DMS153 treated with DMSO at 0.1 percent for 48 hours (cell line): Measurements from ENCODE around the gene CSRP1.
"Not testable (repeated sequence)": the region's sequence is repeated elsewhere in the genome, so short reads cannot be mapped to it uniquely, and the experiment has no call there.

Source experiments
- DNase-seq: peaks from one replicate; lab custom pipeline; 2025; ENCODE audit not compliant: unreplicated experiment; lab: John Stamatoyannopoulos, UW

CSRP1 gene

DNA sequence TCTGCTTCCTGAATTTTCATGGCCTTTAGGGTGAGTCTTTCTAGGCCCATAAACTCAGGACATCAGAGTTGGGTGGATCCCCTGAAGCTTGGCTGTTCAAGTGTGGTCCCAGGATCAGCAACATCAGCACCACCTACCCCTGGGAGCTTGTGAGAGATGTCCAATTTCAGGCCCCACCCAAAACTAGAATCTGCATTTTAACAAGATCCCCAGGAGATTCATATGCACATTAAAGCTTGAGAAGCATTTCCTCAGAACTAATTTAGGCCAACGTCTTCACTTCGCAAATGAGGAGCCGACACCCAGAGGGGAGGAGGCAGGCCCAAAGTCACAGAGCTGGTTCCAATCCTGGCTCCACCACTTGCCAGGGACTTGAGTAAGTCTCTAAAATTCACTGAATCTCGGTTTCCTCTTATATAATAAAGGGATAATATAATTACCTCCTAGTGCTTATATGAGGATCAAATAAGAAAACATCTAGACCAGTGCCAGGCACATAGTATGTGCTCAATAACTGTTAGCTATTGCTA is 27.7 kb downstream of the CSRP1 start:
- DNase-seq: no peak

DNA sequence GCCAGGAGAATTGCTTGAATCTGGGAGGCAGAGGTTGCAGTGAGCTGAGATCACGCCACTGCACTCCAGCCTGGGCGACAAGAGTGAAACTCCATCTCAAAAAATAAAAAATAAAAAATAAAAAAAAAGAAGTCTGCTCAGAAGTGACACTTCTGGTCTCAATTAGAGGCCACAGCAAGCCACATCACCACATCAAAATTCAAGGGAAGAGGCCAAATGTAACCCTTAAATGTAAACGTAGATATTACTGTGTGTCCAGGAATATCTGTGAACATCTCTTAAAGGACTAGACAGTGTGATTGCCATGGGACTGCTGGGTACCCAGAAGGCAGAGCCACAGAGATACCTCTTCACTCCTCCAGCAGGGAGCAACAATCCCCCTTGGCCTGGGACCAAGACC is 28.3 kb downstream of the CSRP1 start:
- not testable (repeated sequence) for DNase-seq

DNA sequence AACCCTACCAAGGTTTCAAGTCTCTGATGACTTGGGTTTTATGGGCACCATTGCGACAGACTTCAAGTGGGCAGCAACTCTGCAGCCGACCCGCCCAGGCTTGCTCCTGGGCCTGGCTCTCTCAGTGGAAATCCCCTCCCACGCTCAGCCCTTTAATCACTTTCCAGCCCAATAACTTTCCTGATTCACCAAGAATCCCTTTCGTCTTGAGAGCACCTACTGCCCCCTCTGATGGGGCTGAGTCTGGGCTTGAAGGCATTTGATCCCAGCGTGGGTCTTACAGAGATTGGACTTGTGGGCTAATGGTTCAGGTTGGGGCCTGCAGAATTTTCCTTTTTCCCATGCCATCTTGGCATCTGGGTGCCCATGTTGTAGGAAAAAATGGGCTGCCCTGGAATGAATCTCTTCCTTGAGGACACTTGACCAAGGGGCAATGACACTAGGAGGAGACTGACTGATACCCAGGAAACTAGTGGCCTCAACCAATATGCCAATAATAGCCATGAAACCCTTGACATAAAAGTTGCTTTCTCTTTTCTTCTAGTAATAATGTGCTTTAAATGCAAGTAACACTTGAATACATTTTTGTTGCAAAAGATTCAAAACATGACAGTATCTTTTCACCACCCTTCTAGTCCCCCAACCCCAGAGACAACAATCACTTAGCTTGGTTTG is 30.1 kb downstream of the CSRP1 start:
- DNase-seq: no peak

DNA sequence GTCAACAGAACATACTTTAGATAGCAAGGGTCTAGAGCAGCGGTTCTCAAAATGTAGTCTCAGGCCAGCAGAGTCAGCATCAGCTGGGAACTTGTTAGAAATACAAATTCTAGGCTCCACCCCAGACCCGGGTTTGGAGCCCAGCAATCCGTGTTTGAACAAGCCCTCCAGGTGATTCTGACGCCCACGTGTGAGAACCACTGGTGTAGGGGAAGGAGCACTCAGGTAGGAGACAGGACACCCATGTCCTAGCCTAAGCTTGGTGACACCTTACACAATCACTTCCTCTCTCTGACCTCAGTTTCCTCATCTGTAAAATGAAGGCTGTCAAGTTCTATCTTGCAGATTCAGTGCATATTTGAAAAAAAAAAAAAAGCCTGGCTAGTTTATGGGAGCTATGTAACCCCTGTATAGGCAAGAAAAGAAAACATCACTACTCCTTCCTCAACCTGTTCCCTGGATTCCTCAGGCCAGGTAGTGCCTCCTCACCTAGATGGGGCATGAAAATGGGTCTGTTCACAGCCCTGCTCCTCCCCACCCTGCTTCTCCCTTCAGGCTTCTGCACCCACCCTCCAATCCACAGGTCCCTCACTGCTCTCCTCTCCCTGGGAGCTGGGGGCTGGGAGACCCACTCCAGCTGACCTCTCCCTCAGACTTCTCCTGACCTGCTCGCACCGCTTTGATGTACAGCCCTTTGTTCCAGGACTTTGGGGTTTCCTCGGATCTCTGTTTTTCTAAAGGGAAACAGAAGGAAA is 30.8 kb downstream of the CSRP1 start:
- no peak for DNase-seq

DNA sequence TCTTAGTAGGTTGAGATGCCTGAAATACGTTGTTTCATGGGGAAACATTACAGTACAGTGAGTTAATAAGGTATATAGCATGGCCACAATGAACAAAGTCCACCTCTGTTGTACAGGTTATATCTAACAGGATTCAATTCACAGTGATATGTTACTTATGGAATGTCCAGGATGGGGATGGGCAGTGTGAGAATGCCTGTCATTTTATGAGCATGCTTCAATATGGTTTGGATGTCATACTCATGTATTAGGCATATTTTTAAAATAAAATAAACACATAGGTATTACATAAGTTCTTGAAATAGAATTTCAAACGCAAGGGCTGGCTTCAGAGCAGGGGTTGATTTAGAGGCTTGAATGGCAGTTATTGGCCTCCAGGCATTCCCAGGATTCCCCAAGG is 31.8 kb downstream of the CSRP1 start:
- no peak for DNase-seq

DNA sequence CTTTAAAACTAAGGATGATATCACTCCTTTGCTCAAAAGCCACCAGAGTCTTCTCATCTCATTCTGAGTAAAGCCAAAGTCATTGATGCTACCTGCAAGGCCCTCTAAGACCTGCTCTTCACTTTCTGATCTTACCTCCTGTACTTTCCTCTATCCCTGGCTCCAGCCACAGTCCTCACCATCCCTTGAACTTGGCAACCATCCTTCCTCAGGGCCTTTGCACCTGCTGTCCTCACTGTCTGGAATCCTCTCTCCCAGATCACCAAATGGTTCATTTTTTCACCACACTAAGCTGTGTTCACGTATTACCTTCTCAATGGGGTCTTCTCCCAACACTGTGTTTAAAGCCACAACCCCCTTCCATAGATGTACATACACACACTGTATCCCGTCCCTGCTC is 33.6 kb downstream of the CSRP1 start:
- DNase-seq: no peak

DNA sequence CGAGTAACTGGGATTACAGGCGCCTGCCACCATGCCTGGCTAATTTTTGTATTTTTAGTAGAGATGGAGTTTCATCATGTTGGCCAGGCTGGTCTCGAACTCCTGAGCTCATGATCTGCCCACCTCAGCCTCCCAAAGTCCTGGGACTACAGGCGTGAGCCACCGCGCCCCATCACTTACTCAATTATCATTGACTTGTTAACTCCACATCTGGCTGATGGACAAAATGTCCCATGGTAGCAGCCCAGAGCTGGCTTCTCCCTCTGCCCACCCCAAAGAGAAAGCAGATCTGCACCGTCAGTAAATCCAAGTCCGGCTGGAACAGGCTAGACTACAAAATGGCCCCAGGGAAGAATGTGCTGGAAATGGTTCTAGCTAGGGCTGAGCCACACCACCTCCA is 34.6 kb downstream of the CSRP1 start:
- DNase-seq: not testable (repeated sequence)

DNA sequence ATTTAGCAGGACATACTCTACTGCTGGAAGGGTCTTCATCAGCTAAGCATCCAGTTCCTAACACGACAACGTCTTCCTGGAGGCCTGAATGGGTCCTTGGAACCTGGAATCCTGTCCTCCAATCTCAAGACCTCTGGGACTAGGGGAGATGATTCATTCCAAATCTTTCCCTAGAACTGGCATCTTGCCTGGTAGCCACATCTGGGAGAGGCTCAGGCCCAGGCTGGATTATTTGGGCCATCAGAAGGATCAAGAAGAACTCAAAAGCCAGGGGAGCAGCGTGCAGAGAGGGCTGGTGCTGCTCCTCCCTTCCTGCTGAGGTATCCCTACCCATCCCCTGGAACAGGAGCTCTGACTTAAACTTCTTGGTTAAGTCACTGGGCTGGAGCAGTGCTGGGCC is 35.2 kb downstream of the CSRP1 start:
- no peak for DNase-seq

DNA sequence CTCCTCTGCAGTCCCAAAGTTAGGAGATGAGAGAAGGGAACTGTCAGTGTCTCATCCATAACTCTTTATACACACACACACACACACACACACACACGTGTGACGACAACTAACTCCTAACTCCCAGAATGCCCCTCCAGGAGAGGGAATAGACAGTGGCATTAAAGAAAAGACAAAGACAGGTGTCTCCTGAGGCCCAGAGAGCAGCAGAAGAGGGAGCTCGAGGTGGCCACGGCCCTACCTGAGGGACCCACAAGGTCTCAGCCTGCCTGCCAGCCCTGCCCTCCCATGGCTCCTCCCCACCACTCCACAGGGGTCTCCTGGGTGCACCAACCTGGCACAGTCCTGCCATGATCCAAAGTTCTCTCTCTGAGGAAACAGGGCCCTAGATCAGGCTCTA is 36.3 kb downstream of the CSRP1 start:
- no peak for DNase-seq

DNA sequence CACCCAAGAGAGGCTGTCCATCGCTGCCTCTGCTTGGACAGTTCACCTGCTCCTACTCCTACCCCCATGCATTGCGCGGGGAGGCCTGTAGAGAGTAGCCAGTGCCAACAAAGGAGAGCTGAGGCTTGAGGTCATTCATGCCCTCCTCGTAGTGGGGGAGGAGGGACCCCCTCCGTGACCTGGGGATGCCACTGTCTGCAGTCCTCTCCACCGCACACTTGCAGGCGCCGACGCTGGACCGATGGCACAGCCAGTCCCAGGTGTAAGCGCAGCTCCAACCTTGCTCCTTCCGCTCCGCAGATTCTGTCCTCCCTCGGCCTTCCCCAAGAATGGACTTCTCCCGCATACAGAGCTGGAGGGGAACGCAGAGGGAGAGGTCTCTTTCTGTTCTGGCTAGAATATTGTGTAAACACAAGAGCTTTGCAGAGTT is 37.3 kb downstream of the CSRP1 start:
- no peak for DNase-seq

DNA sequence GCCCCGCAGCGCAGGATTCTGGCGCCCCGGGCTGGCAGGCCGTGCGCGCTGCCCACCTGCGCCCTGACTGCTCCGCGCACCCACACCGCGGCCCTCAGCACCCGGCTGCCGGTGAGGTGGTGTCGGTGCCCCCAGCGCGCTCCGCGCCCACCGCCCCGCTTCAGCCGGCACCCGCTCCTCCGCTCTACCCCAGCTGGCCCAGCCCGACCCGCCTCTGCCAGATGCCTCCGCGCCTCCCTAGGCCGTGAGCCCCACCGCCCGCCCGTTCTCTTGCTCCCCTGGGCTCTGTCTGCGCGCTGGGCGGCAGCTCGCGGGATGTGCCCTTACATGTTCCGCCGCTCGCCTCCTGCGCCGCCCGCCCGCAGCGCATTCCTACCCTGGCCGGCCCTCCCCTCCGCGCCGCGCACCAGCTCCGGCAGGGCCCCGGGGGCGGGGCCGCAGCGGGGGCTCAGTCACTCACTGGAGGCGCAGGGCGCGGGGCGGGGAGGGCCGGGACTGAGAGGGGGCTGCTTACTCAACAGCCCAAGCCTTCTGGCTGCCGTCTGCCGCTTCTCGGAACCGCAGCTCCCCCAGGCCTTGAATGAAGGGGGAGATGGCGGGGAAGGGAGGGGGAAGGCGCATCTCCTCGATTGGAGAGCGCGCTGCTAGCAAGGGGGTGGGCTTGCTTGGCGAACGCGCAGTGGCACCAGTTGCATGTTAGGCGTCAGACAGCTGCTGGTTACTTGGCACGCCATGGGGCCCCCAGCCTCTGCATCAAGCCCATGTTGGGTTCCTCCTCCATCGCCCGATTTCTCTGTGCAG is 37.9 kb downstream of the CSRP1 start, which contains the start of gene PHLDA3:
Gene PHLDA3, minus strand, starts transcription at position 345 of the 801 bp plus-strand sequence. CDS start 402 bp downstream, outside the sequence.
- peak; percentile 67 for DNase-seq

DNA sequence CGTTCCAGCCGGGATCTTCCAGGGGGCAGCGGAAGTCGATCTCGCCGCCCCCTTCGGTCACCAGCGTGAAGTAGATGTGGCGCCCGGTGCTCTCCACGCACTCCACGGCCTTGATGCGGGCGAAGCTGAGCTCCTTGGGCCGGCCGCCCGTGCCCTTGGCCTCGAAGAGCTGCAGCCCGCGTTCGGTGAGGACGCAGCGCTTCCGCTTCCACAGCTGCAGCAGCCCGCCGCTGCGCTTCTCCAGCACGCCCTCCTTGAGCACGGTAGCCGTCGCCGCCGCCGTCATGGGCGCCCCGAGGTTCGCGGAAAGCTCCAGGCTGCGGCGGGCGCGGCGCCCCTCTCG is 38.5 kb downstream of the CSRP1 start:
- DNase-seq: no peak

DNA sequence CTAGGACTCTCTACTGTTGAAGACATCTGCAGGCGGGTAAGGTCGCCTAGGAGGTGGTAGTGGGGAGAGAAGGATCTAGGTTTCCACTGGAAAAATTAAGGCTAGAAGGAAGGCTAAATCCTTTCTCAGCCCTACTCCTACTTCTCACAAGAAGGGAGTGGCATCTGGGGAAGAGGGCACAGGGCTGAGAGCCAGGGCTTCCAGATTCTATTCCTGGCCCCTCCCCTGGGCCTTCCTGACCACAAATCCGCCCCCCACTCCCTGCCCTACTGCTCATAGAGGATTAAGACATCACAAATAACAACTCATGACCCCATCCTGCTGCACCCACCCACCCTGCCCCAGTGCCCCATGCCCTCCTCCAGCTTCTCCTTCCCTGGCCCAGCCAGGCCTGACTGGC is 40.4 kb downstream of the CSRP1 start:
- DNase-seq: no peak

DNA sequence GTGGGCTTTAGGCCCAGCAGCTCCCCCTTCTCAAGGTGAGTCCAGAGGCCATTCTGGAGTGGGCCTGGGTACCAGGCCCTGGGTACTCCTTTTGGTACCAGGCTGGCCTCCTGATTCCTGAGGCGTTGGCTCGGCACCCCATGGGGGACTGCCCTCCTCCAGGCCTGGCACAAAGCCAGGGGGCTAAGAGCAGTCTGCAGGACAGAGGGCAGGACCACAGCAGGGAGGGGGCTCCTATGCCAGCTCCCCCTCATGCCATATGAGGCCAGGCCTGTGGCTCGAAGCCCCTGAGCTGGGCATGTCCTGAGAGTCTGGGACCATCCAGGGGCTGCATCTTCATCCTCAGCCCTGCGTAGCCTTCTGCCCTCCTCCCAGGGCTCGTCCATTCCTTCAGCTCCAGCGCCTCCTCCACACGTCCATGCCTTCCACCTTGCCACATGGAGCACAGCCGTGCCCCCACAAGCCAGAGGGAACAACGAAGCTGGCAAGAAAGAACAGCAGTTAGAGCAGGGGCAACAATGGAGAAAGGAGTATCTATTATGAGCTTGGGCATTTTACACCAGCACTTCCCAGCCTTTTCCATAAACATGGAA is 41.1 kb downstream of the CSRP1 start:
- DNase-seq: no peak

DNA sequence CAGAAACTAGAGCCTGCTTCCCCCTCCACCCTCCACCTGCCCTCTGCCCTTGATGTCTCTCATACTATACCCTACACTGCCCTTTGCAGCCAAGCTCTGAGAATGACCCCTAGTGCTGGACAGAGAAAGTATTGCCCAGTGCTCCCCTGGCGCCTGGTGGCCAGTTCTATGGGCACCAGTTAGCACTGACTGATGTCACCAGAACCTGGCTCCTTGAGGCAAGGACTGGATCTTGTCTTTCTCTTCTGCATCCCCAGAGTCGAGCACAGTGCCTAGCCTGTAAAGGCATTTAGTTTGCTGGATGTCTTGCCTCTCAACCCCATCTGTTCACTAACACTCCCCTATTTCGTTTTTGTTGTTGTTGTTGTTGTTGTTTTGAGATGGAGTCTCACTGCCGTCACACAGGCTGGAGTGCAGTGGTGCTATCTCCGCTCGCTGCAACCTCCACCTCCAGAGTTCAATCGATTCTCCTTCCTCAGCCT is 43.8 kb downstream of the CSRP1 start:
- no peak for DNase-seq

DNA sequence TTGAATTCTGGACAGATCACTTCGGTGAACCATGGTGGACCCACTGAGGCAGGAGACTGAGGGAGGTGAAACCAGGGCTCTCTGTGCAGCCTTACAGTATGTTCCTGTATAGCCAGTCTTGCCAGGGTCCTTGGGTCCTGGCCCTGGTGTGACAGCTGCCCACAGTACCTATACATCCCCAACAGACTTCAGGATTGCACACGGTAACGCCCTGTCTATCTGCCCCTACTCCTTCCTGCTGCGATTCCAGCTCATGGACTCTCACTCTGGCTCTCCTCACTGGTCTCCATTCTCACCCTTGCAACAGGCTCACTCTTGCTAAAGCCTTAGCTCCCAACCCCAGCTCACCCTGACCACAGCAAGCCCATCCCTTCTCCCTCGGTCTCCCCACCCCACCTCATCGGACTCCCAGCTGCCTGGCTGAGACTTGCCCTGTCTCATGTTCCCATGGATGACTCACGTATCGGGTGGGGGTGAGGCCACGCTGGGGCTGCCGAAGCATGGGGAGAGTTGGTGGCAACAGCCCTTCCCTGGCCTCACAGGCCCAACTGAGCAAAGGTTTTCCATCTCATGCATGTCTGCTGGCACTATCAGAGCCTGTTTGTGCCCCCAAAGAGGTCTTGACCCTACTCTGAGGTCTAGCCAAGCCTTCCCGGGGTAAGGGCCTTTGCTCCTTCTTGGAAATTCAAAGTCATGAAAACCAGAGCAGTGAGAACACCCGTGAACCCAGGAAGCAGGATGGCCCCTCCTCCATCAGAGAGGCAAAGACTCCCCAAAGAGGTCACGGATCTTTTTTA is 45.1 kb downstream of the CSRP1 start:
- no peak for DNase-seq

DNA sequence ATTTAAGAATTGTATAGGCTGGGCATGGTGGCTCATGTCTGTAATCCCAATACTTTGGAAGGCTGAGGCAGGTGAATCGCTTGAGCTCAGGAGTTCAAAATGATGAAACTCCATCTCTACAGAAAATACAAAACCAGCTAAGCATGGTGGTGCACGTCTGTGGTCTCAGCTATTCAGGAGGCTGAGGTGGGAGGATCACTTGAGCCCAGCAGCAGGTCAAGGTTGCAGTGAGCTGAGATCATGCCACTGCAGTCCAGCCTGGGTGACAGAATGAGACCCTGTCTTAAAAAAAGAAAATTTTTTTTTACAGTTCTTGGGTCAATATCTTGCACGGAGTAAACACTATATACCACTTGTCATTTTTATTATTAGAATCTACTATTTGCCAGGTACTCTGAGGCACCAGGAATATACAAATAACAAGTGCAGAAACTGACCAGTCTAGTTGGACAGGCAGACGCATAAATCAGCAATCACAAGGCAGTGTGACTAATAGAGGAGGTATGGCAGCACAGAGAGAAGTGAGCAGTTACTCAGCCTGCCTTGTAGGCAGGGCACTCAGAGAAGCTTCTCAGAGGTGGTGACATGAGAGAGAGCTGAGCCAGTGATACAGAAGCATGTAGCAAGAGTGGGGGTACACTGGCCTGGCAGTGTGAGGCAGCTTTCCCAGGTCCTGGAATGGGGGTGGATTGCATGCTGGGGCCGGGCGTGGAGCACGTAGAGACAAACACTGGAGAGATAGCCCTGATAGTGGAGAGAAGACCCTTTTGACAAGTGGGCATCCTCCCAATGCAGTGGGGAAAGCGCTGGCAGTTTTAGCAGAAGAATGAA is 45.9 kb downstream of the CSRP1 start:
- DNase-seq: no peak

DNA sequence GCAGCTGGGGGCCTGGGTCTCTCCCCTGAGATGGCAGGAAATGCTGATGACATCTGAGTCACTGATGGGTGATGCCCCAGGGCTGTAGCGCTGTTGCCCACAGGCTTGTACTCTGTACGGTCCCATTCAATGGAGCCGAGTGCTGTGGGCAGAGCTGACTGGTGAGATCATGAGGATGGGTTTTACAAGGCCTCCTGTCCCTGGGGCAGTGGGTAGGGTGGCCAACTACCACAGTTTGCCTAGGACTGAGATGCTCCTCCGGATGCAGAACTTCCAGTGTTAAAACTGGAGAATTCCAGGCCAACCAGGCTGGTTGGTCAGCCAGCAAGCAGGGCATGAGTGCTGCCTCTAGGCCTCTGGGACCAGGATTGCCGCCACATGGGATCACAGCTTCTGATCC is 47.1 kb downstream of the CSRP1 start:
- DNase-seq: no peak

DNA sequence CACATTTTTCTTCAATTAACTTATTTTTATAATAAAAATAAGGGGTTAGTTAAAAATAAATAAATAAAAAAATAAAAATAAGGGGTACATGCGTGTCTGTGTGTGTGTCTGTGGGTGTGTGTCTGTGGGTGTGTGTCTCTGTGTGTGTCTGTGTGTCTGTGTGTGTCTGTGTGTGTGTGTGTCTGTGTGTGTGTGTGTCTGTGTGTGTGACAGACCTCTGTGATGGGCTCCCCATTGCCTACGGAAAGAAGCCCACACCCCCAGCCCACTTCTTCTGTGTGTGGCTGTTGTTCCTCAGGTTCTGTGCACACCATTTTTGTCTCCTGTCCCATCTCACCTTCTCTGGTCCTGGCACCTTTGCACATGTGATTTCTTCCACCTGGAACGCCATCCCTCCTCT is 47.9 kb downstream of the CSRP1 start:
- no peak for DNase-seq
